OCI-LY3 (cell line): Measurements from ENCODE around the gene DNAL1.

ENCODE experiments used
- CTCF ChIP-seq: fragments of 200-600, 300-600 bp; sonication (generic); IDR thresholded peaks from 2 replicates; pipeline ENCODE4 v1.5.1; 2014; ENCODE audit warnings: antibody characterized with exemption, low read length, low read depth
- EZH2phosphoT487 ChIP-seq: fragments of 200-600 bp; shearing (Covaris generic); IDR thresholded peaks from 2 replicates; pipeline ENCODE4 v1.6.1; 2018; ENCODE audit warnings: antibody characterized with exemption, mixed run types, low read depth

GRCh38 chr14:73667854-73668253 lies 23.1 kb downstream of the DNAL1 start:
- TF ChIP-seq CTCF (no peak), EZH2phosphoT487 (no peak)
